H4 (cell line): Measurements from ENCODE around the gene MAP3K7CL. TPM values are rescaled to one million over a fixed set of nuclear protein-coding genes. Genes with fewer than 3 reads are reported as not detected.
"Not testable (repeated sequence)": the region's sequence is repeated elsewhere in the genome, so short reads cannot be mapped to it uniquely, and the experiment has no call there.

Experiments
- DNase-seq: peaks from one replicate; pipeline ENCODE4 v3.0.0-alpha.2; 2015; ENCODE audit warnings: low spot score
- total RNA-seq: library from RNA; depleted of rRNA; stranded (reverse); fragments of >200 nt; shearing (Covaris generic); gene quantifications from 2 replicates; pipeline ENCODE4 v1.2.3, GENCODE V29; 2014

Gene MAP3K7CL
- total RNA-seq, 1 experiment from 2014 or later: 4.0 TPM

GRCh38 chr21:29167481-29167880, 37.0 kb downstream of the MAP3K7CL start:
- not testable (repeated sequence) for DNase-seq

GRCh38 chr21:29168891-29169315, 38.5 kb downstream of the MAP3K7CL start:
- DNase-seq: no peak

GRCh38 chr21:29170944-29171343, 40.5 kb downstream of the MAP3K7CL start:
- DNase-seq: no peak

GRCh38 chr21:29172282-29172681, 41.8 kb downstream of the MAP3K7CL start:
- no peak for DNase-seq

GRCh38 chr21:29174607-29175013, 44.2 kb downstream of the MAP3K7CL start:
- DNase-seq: no peak

- peak; percentile 77 for DNase-seq
Observed at GRCh38 chr21:29175408-29176134, 45.1 kb downstream of the MAP3K7CL start.

- DNase-seq: no peak
Observed at GRCh38 chr21:29176471-29177120, 46.2 kb downstream of the MAP3K7CL start.

- no peak for DNase-seq
Observed at GRCh38 chr21:29177800-29178199, 47.4 kb downstream of the MAP3K7CL start.

- no peak for DNase-seq
Observed at GRCh38 chr21:29178926-29179325, 48.5 kb downstream of the MAP3K7CL start.

GRCh38 chr21:29179503-29179902, 49.1 kb downstream of the MAP3K7CL start:
- no peak for DNase-seq

- DNase-seq: peak; percentile 94
Observed at GRCh38 chr21:29181799-29182470, 51.5 kb downstream of the MAP3K7CL start.

GRCh38 chr21:29182691-29183092, 52.2 kb downstream of the MAP3K7CL start:
- DNase-seq: peak; percentile 46

GRCh38 chr21:29184037-29184436, 53.6 kb downstream of the MAP3K7CL start:
- DNase-seq: no peak

- no peak for DNase-seq
Observed at GRCh38 chr21:29185172-29185571, 54.7 kb downstream of the MAP3K7CL start.

- DNase-seq: no peak
Observed at GRCh38 chr21:29185633-29186032, 55.2 kb downstream of the MAP3K7CL start.

- no peak for DNase-seq
Observed at GRCh38 chr21:29186246-29186645, 55.8 kb downstream of the MAP3K7CL start.

- peak; percentile 78 for DNase-seq
Observed at GRCh38 chr21:29187944-29188343, 57.5 kb downstream of the MAP3K7CL start.

GRCh38 chr21:29189353-29189752, 58.9 kb downstream of the MAP3K7CL start:
- no peak for DNase-seq

GRCh38 chr21:29190923-29191331, 60.5 kb downstream of the MAP3K7CL start:
- no peak for DNase-seq

GRCh38 chr21:29193072-29193471, 62.6 kb downstream of the MAP3K7CL start:
- no peak for DNase-seq

GRCh38 chr21:29193901-29194300, 63.5 kb downstream of the MAP3K7CL start:
- no peak for DNase-seq

- no peak for DNase-seq
Observed at GRCh38 chr21:29194342-29194741, 63.9 kb downstream of the MAP3K7CL start.

GRCh38 chr21:29194847-29195246, 64.4 kb downstream of the MAP3K7CL start:
- DNase-seq: no peak
